ENCODE results near the gene SCD5.

Gene SCD5

DNA sequence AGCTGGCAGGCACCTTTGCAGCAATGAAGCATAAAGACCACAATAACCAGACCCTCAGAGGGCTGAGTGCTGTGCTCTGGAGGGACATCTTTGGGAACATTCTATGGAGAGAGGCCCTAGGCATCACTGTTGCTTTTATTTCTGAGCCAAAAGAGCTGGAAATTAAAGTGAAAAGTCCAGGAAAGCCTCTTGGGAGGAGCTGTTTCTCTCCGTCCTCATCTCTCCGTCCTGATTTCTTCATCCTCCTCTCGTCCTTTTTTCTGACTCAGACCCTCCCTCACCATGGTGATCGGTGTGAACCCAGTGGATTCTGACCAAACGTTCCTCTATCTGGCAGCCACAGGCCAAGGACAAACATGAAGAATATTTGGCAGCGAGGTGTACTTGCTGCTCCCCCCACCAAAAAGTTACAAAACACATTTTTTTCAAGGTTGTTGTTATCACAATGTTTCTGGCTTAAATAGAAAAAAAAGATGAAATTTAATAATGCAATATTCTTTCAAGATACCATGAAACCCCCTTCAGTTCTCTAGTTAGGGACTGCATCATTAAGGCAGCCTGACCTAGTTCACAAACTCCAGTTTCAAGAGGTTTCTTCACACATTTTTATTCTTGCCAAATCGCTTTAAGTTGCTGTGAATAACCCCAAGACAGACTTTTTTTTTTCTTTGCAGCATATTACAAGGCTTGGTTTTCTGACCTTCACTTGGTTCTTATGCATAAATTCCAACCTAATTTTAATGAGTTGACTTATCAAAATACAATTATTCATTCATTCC lies 80.2 kb downstream of the SCD5 start:
- no peak for DNase-seq

DNA sequence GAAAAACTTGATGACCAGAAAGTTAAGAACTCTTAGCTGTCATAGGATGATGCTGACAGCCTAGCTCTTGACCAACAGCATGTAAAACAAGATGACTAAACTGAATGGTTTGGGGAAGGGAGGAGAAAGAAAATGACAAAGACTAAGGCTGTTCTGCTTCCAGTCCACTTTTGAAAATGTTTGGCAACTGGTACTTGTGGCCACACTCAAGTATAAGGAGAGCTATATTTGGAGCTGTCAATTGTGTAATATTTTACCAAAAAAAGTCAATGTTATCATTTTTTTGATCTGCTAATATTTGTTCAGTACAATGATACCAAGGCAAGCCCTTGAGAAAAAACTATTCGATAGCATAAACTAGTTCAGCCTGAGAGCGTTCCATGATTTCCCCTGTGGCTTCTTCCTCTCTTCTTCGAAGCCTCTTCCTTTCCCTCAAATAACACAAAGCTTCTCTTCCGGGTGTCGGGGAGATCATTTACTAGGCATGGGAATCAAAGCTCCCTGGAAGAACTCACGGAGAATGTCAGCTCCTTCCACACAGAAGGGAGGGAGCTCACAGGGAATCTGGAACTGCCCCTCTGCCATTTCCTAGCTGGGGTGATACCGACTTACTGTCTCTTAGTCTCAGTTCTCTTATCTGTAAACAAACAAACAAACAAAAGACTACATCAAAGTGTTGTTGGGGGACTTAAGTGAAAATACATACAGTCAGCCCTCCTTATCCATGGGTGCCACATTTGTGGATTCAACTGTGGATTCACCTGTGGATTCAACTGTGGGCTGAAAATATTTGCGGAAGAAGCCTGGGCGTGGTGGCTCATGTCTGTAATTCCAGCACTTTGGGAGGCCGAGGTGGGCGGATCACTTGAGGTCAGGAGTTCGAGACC lies 82.6 kb downstream of the SCD5 start:
- no peak for DNase-seq

- no peak for DNase-seq
Measured at GRCh38 chr4:82713856-82714255, 84.7 kb downstream of the SCD5 start.

- DNase-seq, result no peak
Measured at GRCh38 chr4:82712561-82712960, 86.0 kb downstream of the SCD5 start.

GRCh38 chr4:82711158-82711785 lies 87.3 kb downstream of the SCD5 start:
- no peak for DNase-seq

GRCh38 chr4:82710197-82710929 lies 88.2 kb downstream of the SCD5 start:
- DNase-seq, result no peak

GRCh38 chr4:82708982-82709381 lies 89.6 kb downstream of the SCD5 start:
- DNase-seq, result no peak

DNA sequence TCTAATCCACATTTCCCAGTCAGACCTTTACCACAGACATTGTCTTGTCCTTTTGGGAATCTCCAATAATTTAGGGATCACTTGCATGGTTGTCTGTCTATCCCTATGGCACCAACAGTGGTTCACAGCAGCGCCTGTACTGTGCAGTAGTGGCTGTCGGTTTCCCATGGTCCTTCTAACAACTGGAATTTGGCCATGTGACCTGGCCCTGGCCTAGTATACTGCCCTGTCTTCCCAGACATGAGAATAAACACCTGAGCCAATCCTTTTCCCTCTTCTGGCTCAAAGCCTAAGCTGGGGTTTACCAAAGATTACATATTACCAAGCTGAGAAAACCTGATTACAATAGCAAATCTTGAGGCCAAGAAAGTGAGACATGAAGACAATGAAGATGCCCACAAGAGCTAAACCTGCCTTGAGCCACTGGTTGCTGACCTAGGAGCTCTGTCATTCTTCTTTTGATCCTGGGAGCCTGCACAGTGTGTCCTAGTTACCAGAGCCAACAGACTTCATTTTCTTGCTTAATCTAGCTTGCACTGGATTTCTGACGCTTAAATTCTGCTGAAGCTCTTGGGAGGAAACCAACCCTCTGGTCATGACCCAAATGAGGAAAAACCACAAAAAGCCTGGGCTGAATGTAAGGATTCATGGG lies 92.1 kb downstream of the SCD5 start:
- DNase-seq, result no peak

GRCh38 chr4:82705928-82706300 lies 92.7 kb downstream of the SCD5 start:
- DNase-seq, result no peak

DNA sequence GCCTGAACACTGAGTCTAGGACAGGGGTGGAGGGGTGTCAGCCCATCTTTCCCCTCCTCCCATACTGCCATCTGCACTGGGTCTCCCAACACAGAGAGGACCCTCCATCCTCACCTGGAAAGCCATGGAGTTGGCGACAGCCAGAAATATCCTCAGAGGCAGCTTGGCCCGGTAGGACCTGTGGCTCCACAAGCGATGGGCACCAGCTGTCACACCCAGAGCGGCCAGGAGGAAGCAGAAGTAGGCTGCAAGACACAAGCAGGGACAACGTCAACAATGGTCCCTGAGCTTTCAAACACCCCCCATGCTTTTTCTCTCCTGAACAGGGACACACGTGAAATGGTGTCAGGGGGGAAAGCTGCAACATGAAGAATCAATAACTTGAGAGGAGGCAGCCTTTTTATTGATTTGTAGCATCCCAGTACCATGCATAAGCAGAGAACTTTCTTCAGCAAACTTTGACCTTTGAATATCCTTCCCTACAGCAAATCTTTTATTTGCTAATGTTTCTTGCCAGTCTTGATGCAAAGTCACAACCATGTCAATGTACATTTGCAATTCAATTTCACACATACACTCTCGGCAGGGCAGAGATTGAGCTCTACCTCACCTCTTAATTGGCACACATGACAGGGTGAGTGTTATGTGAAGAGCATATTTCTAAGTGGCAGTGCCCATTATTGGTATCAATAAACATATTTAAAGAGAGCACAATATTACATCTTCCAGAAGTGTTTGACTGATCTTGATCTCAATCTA lies 93.2 kb downstream of the SCD5 start:
- no peak for DNase-seq

DNA sequence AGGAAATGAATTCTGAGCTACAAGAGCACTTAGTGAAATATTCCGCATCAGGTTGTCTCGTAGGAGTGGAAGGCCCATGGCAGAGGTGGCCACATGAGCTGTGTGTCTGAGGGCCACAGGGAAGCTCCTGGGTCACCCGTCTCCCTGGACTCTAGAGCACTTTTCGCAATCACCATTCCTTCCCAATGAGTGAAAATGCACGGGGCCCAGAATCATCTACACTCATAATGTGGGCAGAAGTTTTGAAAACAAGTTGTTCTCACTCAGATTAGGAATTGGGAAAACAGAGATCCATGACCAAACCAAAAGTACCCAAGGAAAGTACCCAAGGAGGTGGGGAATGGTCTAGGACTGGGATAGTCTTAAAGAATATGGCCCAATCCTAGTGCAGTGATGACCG lies 94.4 kb downstream of the SCD5 start:
- DNase-seq, result no peak

- no peak for DNase-seq
Measured at GRCh38 chr4:82698412-82698811, 100.2 kb downstream of the SCD5 start.

GRCh38 chr4:82697561-82697960 lies 101.0 kb downstream of the SCD5 start:
- DNase-seq, result no peak

DNA sequence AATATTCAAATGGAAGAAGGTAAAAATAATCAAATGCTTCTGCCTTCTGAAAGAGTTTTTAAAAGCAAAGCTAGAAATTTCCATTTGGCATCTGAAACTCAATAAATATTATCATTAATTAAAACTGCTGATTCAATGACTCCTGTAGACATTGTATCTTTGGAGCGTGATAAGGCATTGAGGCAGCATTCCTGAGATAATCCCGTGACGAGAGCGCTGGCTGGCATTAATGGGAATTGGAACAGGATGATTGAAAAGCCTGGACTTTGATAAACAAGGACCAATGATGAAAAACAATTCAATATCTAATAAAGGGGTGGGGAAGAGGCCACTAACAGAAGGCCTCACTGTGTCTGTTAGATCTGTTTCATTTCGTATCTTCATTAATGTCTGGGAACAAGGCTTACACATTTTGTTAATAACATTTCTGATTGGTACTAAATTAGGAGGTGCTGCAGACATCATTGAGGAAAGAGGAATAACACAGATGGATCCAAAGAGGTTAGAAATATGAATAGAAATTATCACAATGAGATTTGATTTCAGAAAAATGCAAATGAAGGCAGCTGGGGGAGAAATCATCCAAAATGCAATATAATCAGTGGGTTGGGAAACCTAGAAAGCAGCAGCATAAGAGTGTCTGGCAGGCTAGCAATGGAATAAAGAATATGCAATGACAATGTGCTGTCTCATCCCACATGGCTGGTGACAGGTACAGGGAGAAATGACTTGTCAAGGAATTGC lies 102.3 kb downstream of the SCD5 start:
- no peak for DNase-seq

DNA sequence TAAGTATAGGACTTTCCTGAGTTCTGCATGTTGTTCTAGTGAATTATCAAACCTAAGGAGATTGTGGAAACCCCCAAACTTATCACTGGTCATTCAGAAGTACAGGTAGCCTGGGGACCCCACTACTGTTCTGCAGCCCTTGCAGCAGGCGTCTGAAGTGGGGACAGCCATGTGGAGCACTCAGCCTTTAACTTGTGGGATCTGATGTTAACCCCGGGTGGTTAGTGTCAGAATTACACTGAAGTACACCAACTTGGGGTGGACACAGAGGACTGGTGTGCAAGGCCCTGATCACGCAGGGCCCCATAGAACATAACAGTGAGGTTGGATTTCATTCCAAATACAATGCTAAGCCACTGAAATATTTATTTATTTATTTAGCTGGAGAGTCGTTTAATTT lies 103.7 kb downstream of the SCD5 start:
- no peak for DNase-seq

- no peak for DNase-seq
Measured at GRCh38 chr4:82694046-82694445, 104.5 kb downstream of the SCD5 start.

- no peak for DNase-seq
Measured at GRCh38 chr4:82692101-82692780, 106.4 kb downstream of the SCD5 start.

GRCh38 chr4:82691431-82691830 lies 107.2 kb downstream of the SCD5 start:
- DNase-seq, result no peak

GRCh38 chr4:82688091-82688795 lies 110.4 kb downstream of the SCD5 start:
- DNase-seq, result no peak

DNA sequence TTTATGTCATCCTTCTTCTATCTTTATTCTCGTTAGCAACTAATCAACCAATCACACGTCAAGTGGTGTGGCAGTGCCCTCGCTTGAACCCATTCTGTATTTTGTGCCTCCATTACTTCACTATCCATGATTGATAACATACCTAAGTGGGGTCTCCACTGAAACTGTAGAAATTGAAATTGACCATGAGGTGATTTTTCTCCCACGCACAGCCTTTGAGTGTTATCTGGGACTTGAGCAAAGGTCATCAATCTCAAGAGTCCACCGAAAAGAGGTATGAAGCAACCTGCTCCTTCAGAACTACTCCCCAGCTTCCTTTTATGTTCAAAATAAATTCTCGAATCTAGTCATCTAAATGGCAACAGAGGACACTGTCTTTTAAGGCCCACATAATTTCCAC lies 111.1 kb downstream of the SCD5 start:
- no peak for DNase-seq
